Left forelimb (tissue), 1 donor: Measurements from ENCODE around the gene GPR27.

Experiments
- DNase-seq: peaks from one replicate; pipeline ENCODE4 v3.0.0-alpha.2; 2018; ENCODE audit warnings: low spot score

The GPR27 gene

DNA sequence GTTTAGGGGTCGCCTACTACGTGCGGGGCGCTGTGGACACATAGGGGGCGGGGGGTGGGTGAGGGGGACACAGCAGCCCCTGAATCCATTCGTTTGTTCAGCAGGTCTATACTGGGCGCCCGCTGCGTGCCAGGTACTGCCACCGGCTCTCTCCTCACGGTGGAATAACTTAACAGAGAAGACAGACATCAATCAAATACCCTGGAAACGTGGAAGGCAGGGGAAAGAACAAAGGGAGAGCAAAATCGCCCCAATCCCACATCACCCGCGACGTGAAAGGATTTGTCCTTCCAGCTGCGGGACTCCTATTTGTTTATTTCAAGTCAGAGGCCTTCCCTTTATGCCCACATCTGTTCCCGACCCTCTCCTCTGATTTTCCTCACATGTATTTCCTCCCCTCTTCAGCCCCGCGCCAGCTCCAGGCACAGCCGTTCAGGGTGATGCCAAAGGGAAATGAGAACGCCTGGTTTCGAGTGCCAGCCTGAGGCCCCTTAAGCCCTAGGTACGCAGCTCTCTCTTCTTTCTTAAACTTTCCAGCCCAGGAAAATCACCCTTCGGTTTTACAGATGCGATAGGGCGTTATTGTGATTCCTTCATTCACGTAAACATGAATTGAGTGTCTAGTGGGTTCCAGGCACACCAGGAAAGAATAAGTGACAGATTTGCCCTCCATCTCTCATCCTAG, 32.0 kb downstream of the GPR27 start:
- DNase-seq, result no peak

- DNase-seq, result no peak
Observed at GRCh38 chr3:71786217-71786549, 32.5 kb downstream of the GPR27 start.

GRCh38 chr3:71786551-71786950, 32.9 kb downstream of the GPR27 start:
- DNase-seq, result no peak

DNA sequence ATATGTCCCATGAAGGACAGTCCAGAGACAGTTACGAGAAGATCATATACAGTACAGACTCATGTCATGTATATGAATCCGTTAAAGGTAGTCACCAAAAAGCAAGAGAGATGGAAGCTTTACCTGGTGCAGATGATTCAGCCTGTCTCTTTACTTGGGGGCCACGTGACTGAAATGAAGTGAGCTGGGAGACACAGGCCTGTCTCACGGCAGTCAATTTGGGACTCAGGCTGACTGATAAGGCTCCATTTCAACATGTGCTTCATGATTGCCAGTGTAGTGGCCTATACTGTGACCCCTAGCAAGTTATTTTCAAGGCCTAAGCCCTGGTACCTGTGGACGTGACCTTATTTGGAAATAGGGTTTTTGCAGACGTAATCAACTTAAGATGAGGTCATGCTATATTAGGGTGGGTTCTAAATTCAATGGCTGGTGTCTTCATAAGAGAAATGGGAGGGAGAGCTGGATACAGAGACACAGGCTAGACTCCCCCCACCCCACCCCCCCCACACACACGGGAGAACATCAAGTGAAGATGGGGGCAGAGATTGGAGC, 34.3 kb downstream of the GPR27 start:
- DNase-seq, result no peak

- no peak for DNase-seq
Observed at GRCh38 chr3:71789922-71790321, 36.3 kb downstream of the GPR27 start.

GRCh38 chr3:71791634-71792033, 38.0 kb downstream of the GPR27 start:
- DNase-seq, result no peak

DNA sequence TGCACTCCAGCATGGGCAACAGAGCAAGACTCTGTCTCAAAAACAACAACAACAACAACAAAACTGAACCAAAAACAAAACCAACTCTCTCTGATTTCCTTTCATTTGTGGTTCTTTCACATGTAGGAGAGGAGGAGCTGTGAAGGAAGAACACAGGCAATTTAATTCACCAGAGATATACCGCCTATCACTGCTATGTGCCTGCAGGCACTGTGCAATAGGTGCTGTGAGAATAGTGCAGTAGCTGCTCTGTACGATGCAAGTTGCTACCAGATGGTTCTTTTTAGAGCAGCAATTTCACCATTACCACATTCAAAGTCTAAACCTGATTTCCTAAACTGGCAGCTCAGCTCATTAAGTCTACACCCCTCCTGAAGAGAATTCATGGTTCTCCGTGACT, 42.6 kb downstream of the GPR27 start:
- no peak for DNase-seq

GRCh38 chr3:71797455-71797854, 43.8 kb downstream of the GPR27 start:
- DNase-seq, result no peak

DNA sequence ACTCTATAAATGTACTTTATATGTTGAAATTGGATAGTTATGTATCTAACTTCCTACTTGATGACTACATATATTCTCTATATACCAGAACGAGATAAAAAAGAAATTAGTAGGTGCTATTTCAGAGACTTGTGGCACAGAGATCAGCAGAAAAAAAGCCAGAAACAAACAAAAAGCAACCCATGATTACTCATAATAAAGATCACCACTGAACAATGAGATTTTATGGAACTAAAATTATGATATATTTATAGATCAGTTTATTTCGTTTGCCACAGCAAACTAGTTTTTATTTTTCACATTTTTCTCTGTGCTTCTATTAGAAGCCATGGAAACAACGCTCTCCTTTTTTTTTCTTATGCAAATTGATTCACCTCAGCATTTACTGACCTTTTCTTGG, 46.4 kb downstream of the GPR27 start:
- no peak for DNase-seq

GRCh38 chr3:71801986-71802385, 48.3 kb downstream of the GPR27 start:
- no peak for DNase-seq

GRCh38 chr3:71803248-71803647, 49.6 kb downstream of the GPR27 start:
- DNase-seq, result no peak

GRCh38 chr3:71805199-71805598, 51.5 kb downstream of the GPR27 start:
- DNase-seq, result no peak

GRCh38 chr3:71805691-71806090, 52.0 kb downstream of the GPR27 start:
- no peak for DNase-seq
